SK-N-SH (cell line): Measurements from ENCODE around the gene SSUH2.
A peak's percentile ranks its signal among the peaks of the same experiment; 100 is the strongest.

Experiments used
- EP300 ChIP-seq, 2 experiments: IDR thresholded peaks; 2 replicates each; pipeline versions ENCODE4 v1.4.0 to v1.6.1; 2012; ENCODE audit warnings: borderline replicate concordance in 1 of 2, low read depth in 1 of 2, low read length in 1 of 2
- FOXM1 ChIP-seq: IDR thresholded peaks from 2 replicates; pipeline ENCODE4 v1.4.0; 2012; ENCODE audit warnings: low read depth, mild to moderate bottlenecking
- POLR2AphosphoS5 ChIP-seq: IDR thresholded peaks from 2 replicates; pipeline ENCODE4 v1.6.1; 2012; ENCODE audit warnings: low read depth, low read length
- RFX5 ChIP-seq: IDR thresholded peaks from 2 replicates; pipeline ENCODE4 v1.6.1; 2012; ENCODE audit warnings: mild to moderate bottlenecking, improper control_type of control experiment, low read length
- TAF1 ChIP-seq: IDR thresholded peaks from 2 replicates; pipeline ENCODE4 v1.6.1; 2012; ENCODE audit warnings: low read depth, mild to moderate bottlenecking, low read length, moderate library complexity, borderline replicate concordance
- TEAD4 ChIP-seq: IDR thresholded peaks from 2 replicates; pipeline ENCODE4 v1.4.0; 2012; ENCODE audit warnings: mild to moderate bottlenecking, borderline replicate concordance; ENCODE audit not compliant: insufficient read depth
- YY1 ChIP-seq: IDR thresholded peaks from 2 replicates; pipeline ENCODE4 v1.4.0; 2012; ENCODE audit warnings: low read depth, mild to moderate bottlenecking
- TF ChIP-seq, protein P1 (sequence below): fragments of 200-600 bp; sonication (generic); IDR thresholded peaks from 2 replicates; pipeline ENCODE4 v1.6.1; 2017; ENCODE audit warnings: antibody characterized with exemption, mild to moderate bottlenecking, moderate library complexity

DNA sequence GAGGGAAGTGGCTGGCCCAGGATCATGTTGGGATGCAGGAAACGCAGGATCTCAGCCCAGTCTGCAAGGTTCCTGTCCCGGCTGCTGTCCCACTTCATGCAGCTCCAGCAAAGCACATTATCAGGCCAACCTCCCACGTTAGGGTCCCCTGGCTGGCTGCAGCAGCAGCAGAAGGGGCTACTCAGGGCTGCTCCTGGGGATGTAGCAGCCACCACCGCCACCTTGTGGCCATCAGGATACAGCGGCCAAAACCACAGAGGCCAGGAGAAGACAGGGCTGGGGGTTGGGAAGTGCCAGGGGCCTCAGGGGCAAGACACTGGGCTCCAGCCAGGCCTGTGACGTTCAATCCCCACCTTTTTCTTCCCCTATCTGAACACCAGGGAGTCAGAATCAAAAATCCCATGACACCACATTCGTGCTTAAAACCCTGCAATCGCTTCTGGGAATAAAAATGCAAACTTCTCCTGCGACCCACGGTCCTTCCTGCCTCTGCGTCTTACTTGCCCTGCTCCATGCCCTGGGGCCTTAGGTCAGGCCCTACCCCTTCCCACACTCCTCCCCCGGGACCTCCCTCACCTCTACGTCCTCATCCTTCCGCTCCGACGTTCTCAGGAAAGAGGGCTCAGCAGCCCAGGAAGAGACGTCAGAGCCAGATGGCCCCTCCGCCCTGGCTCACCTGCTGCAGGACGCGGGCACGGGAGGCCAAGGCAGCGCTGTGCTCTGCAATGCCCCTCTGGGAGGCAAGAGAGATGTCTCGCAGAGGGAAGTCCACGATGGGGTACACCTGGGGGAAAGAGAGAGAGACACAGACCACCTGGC lies 21.5 kb downstream of the SSUH2 start:
- TF ChIP-seq RFX5 (no peak), TEAD4 (no peak), FOXM1 (no peak), YY1 (no peak), POLR2AphosphoS5 (no peak), TAF1 (no peak), EP300 (IDR thresholded peaks at IDR 0.05; ENCODE audit: borderline replicate concordance in 1 of 2, low read depth in 1 of 2, low read length in 1 of 2) (no peak)
- TF ChIP-seq, protein P1, sequence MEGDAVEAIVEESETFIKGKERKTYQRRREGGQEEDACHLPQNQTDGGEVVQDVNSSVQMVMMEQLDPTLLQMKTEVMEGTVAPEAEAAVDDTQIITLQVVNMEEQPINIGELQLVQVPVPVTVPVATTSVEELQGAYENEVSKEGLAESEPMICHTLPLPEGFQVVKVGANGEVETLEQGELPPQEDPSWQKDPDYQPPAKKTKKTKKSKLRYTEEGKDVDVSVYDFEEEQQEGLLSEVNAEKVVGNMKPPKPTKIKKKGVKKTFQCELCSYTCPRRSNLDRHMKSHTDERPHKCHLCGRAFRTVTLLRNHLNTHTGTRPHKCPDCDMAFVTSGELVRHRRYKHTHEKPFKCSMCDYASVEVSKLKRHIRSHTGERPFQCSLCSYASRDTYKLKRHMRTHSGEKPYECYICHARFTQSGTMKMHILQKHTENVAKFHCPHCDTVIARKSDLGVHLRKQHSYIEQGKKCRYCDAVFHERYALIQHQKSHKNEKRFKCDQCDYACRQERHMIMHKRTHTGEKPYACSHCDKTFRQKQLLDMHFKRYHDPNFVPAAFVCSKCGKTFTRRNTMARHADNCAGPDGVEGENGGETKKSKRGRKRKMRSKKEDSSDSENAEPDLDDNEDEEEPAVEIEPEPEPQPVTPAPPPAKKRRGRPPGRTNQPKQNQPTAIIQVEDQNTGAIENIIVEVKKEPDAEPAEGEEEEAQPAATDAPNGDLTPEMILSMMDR: peak; percentile 94
